Immature natural killer cell (primary cell): Measurements from ENCODE around the gene HOXD13. TPM values are rescaled to one million over a fixed set of nuclear protein-coding genes. Genes with fewer than 3 reads are reported as not detected.

Source experiments
- DNase-seq, 3 donors: peaks; one replicate each; pipeline ENCODE4 v3.0.0; 2022; ENCODE audit warnings: mixed read lengths in 1 of 3
- H3K27ac Mint-ChIP-seq, 6 donors: one replicate each; pipeline ENCODE4 v1.8.0; 2020; ENCODE audit warnings: mixed read lengths in 6 of 6, mild to moderate bottlenecking in 5 of 6, inconsistent platforms in 4 of 6, moderate library complexity in 3 of 6
- H3K27me3 Mint-ChIP-seq, 3 donors: one replicate each; pipeline ENCODE4 v1.8.0; 2020 to 2021; ENCODE audit warnings: low read depth in 3 of 3, mild to moderate bottlenecking in 3 of 3, mixed read lengths in 3 of 3, moderate library complexity in 3 of 3, inconsistent platforms in 1 of 3
- H3K36me3 Mint-ChIP-seq, 3 donors: one replicate each; pipeline ENCODE4 v1.8.0; 2020; ENCODE audit warnings: mixed read lengths in 3 of 3, inconsistent platforms in 2 of 3, mild to moderate bottlenecking in 2 of 3
- H3K4me1 Mint-ChIP-seq, 2 donors: one replicate each; pipeline ENCODE4 v1.8.0; 2020; ENCODE audit warnings: inconsistent platforms in 2 of 2, mild to moderate bottlenecking in 2 of 2, mixed read lengths in 2 of 2, moderate library complexity in 1 of 2
- H3K4me3 Mint-ChIP-seq, 5 donors: one replicate each; pipeline ENCODE4 v1.8.0; 2020; ENCODE audit warnings: mild to moderate bottlenecking in 5 of 5, mixed read lengths in 5 of 5, inconsistent platforms in 3 of 5, moderate library complexity in 3 of 5
- H3K9me3 Mint-ChIP-seq, 6 donors: one replicate each; pipeline ENCODE4 v1.8.0; 2020; ENCODE audit warnings: mild to moderate bottlenecking in 6 of 6, mixed read lengths in 6 of 6, inconsistent platforms in 4 of 6, moderate library complexity in 3 of 6
- polyA plus RNA-seq, 3 donors: library from polyadenylated mRNA; unstranded; fragments of 300-500 nt; fragmentation: Illumina TruSeq; gene quantifications; one replicate each; pipeline ENCODE4 v1.2.3, GENCODE V29; 2021

HOXD13 gene
- polyA plus RNA-seq, 3 donors from 2014 or later = not detected

DNA sequence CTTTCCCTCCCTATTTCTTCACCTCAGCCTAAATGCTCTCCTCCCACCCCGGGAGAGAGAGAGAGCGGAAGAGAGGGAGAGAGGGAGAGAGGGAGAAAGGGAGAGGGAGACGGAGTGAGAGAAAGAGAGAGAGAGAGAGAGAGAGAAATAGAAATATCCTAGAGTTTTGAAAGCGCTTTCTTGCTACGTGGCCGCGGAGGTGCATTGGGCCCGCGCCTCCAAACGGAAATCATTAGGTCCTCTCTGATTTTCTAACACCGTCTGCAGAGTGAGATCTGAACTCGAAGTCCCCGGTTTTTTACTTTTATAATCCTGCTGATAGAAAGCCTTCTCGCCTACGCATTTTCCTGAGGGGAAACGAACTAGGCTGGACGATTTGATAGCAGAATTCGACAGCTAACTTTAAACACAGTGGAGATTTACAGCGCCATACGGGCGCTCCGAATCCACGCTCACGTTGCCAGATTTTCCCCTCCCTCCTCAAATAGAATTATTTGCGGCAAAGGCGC lies 7.9 kb upstream of the HOXD13 start:
- peaks cover 17 to 23% of the 10 kb centered on the region in 2 donors for H3K4me1 Mint-ChIP-seq
- H3K36me3 Mint-ChIP-seq = peaks cover 0 to 11% (median 8%) of the 10 kb centered on the region in 3 donors
- peak overlapping the region in 1 of 5 donors; percentile 46 for H3K4me3 Mint-ChIP-seq
- H3K27ac Mint-ChIP-seq = peak overlapping the region in 1 of 6 donors; percentile 57
- peaks cover 10 to 53% (median 18%) of the 10 kb centered on the region in 6 donors for H3K9me3 Mint-ChIP-seq
- peaks cover 74 to 93% (median 86%) of the 10 kb centered on the region in 3 donors for H3K27me3 Mint-ChIP-seq
- no peak for DNase-seq

DNA sequence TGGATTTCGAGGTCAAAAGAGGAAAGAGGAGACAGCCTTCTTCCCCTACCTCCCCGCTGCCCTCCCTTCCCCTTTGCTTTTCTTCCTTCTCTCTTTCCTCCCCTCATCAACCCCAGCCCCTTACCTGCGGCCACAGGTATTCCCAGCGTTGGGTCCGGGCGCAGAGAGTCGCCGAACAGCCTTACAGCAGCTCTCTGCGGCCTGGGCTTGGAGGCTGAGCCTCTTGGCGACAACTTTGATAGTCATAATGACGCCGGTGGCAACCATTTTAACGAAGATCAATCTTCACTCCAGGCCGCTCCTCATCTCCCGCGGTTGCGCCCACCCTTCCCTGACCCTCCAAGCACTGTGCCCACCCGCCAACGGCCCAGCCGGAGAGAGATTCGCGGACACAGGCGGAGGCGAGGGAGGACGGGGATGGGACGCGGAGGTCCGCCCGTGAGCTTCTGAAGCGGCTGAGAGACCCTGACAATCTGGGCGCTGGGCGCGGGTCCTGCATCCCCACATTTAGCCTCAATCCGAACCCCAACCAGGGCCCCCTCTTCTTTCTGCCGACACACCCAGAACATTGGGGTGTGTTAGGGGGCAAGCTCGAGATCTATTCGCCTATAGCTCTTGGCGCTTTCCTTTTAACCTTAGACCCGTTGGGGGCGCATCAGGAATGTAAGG lies 7.3 kb upstream of the HOXD13 start:
- peaks cover 71 to 96% (median 91%) of the 10 kb centered on the region in 3 donors for H3K27me3 Mint-ChIP-seq
- peaks cover 10 to 52% (median 18%) of the 10 kb centered on the region in 6 donors for H3K9me3 Mint-ChIP-seq
- no peak overlapping the region for H3K4me3 Mint-ChIP-seq
- H3K4me1 Mint-ChIP-seq = peaks cover 17 to 22% of the 10 kb centered on the region in 2 donors
- H3K36me3 Mint-ChIP-seq = peaks cover 0 to 11% (median 8%) of the 10 kb centered on the region in 3 donors
- DNase-seq = no peak
- H3K27ac Mint-ChIP-seq = peak overlapping the region in 1 of 6 donors; percentile 57

DNA sequence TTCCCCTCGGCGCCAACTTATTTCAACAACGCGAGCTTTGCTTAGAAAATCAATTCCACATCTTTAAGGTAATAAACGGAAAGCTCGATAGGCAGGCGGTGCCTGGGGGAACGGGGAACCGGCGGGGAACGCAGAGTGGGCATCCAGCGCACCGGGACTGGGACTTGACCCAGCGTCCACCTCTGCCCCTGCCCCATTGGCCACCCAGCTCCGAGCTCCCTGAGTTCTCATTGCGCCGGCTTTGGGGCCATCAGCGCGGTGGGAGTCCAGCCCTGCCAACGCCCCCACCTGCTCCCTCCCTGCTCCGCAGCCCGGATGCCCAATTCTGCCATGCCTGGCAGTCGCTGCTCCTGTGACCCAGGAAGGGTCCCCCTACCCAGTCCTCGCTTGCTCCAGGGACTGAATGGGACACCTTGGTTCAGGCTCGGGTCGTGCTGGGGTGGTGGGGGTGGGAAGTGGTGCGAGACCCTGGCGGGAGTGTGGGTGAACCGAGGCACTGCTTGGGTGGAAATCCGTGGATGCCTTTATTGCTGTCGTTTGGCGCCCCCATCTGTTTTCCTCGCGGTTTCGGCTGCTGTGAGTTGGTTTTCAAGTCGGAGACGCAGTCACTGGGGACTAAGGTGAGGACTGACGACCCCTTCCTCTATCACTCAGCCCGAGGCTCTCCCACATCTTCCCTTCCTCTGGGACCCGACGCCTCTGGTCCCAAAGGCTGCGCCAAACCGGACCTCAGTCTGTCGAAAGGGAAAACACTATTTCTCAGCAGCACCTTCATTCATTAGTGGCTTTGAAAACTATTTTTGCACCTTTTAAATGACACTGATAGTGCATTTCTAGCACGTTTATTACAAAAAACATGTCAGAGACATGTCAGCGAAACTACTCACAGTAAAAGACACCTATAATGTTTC lies 6.4 kb upstream of the HOXD13 start:
- no peak for DNase-seq
- peaks cover 8 to 47% (median 15%) of the 10 kb centered on the region in 6 donors for H3K9me3 Mint-ChIP-seq
- H3K4me3 Mint-ChIP-seq = no peak overlapping the region
- H3K27me3 Mint-ChIP-seq = peaks cover 69 to 96% (median 92%) of the 10 kb centered on the region in 3 donors
- peak overlapping the region in 1 of 6 donors; percentile 57 for H3K27ac Mint-ChIP-seq
- peaks cover 13 to 22% of the 10 kb centered on the region in 2 donors for H3K4me1 Mint-ChIP-seq
- peaks cover 0 to 11% (median 6%) of the 10 kb centered on the region in 3 donors for H3K36me3 Mint-ChIP-seq

DNA sequence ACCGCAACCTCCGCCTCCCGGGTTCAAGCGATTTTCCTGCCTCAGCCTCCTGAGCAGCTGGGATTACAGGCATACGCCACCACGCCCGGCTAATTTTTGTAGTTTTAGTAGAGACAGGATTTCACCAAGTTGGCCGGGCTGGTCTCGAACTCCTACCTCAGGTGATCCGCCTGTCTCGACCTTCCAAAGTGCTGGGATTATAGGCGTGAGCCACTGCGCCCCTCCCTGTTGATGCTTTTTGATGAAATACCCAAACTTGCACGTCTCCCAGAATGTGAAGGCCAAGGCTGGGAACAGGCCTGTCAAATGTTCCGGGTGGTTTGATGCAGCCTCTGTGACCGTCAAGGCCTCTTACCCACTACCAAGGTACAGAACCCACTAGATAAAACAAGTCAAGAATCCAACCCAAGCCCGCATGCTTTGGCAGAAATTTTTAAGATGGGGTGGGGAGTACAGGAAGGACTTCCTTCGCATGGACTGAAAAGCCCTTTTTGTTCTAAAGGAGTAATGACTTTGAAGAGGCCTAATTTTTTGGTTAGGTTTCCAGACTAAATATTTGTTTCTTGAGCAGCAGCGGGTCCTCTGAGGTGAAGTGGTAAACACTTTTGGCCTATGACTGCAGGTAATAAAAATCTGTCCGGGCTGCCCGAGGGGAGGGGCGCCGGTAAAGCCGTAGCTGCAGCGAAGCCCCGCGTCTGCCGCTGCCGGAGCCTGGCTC lies 5.0 kb upstream of the HOXD13 start:
- Mint-ChIP-seq H3K27ac (no peak overlapping the region), H3K36me3 (peaks cover 0 to 11% (median 3%) of the 10 kb centered on the region in 3 donors), H3K27me3 (peaks cover 66 to 94% (median 89%) of the 10 kb centered on the region in 3 donors), H3K4me1 (peaks cover 15 to 18% of the 10 kb centered on the region in 2 donors), H3K9me3 (peaks cover 0 to 38% (median 10%) of the 10 kb centered on the region in 6 donors), H3K4me3 (peak overlapping the region in 2 of 5 donors; percentile 17 to 78)
- DNase-seq = no peak

DNA sequence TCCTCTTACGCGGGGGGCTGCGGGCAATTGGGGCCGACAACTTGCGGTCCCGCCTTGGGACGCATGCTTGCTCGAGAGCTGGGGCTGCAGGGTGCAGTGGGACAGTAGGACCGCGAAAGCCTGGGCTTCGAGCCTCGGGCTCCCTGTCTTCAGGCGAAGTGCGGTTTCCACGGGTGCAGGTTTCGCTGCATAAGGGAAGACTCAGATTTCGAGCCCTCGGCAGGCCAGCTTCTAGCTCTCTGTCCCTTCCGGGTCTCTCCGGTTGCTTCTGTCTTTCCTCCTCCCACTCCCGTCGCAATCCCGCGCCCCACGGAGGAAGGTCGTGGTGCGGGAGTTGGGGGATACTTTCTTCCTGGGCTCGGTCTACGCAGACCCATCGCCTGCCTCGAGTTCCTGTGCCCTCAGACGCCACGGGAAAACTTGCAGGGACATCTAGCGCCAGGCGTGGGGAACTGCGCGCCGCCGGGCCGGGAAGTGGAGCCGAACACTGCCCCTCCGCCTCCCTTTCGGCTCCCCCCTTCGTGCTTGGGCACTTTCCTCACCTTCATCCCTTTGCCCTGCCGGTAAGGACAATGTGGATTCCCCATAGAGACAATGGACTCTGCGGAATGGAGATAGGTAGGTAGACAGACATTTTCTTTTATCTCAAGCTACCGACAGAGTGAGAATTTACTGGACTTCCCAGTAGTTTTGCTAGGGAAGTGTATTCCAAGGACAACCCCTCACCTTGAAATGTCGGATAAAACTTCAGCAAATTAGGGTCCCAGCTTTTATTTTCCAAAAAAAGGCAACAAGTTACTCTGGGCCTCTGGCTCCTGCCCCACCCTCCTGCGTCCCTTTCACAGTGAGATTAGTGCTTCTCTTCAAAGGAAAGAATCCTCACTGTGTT lies 4.2 kb upstream of the HOXD13 start:
- peaks cover 59 to 88% (median 82%) of the 10 kb centered on the region in 3 donors for H3K27me3 Mint-ChIP-seq
- peak overlapping the region; percentile 62 to 87 (median 78) for H3K4me3 Mint-ChIP-seq
- H3K9me3 Mint-ChIP-seq = peaks cover 0 to 32% (median 10%) of the 10 kb centered on the region in 6 donors
- DNase-seq = no peak
- H3K4me1 Mint-ChIP-seq = peaks cover 15 to 18% of the 10 kb centered on the region in 2 donors
- no peak overlapping the region for H3K27ac Mint-ChIP-seq
- H3K36me3 Mint-ChIP-seq = peaks cover 0 to 11% (median 3%) of the 10 kb centered on the region in 3 donors

DNA sequence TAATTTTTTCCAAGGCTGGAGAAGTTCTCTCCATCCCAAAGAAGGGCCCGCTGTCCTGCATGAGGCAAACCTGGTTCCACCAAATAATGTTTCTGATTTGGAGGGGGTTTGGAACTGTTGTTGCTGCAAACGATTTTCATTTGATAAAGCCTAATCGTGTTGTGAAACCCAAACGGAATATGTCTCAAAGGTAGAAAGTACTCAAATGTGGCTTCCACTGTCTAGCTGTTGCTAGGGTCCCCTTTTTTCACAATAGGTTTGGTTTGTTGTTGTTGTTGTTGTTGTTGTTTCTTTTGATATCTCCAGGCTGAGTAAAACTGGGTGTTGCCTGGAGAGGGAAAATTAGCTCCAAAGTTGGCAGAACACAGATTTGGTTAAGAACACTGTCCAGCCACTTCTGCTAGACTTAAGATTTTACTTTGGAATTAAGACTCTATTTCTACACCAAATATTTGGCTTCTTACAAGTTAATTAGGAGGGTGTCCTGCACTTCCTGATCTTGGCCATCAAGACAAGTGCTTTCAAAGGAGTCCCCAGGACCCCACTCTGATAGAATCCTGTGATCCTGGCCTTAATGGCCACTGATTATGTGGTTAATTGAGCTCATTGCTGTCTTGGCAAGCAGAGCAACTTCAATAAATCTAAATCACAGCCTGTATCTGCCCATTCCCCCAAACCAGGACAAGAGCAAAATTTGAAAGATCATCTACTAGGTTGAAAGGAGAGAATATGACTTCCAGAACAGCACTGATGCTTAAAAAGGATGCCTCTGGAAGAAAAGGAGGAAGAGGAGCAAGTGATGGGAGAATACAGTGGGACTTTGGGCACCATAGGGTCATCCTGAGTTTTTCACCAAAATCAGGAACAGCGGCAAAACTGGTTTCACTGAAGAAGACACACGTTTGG lies 3.3 kb upstream of the HOXD13 start:
- DNase-seq = no peak
- Mint-ChIP-seq H3K27ac (no peak overlapping the region), H3K36me3 (peaks cover 0 to 4% (median 3%) of the 10 kb centered on the region in 3 donors), H3K9me3 (peaks cover 0 to 33% (median 9%) of the 10 kb centered on the region in 6 donors), H3K27me3 (peaks cover 59 to 88% (median 82%) of the 10 kb centered on the region in 3 donors), H3K4me3 (peak overlapping the region in 1 of 5 donors; percentile 36), H3K4me1 (peaks cover 17 to 24% of the 10 kb centered on the region in 2 donors)

DNA sequence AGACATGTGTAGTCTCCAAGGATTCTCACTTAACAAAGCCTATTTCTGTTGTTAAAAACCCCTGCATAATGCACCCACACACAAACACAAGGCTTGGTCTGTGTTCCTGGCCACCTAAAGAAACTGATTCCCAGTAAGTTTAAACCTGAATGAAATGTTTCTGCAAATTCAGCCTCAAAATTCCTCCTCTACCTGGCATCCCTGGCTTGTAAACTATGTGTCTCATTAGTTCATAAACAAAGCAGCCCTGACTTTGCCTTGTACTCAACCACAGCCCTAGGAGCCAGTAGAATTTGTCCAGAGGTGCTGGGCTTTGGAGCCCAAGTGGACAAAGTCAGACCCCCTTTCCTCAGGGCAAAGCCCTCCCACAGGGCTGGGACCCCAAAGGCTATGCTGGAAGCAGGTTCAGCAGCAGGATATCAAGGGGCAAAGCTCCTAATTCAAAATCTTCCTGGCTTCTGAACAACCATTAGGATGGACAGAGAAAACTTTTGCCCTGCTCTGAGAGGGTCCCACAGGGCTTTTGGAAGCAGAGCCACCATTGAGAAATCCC lies 2.6 kb upstream of the HOXD13 start:
- H3K4me3 Mint-ChIP-seq = no peak overlapping the region

DNA sequence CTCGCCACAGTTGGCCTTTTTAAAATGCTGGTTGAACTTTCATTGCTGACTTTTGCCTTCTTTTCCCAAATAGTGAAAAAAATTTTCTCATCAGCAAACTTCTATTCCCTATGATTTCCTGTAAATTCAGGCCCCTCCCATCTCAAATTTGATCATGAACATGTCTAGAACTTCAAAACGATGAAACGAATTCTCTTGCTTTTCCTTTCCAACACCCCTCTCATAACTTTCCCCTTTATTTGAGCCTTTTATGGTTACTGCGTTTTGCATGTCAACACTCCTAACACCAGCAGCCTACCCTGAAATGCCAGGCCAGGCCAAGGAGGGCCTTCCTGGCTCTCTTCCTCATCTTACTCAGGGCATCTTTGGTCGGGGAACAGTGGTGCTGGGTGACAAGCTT lies 1.7 kb upstream of the HOXD13 start:
- no peak for DNase-seq
- Mint-ChIP-seq H3K27me3 (peaks cover 58 to 87% (median 82%) of the 10 kb centered on the region in 3 donors), H3K4me3 (no peak overlapping the region), H3K4me1 (peaks cover 19 to 22% of the 10 kb centered on the region in 2 donors), H3K36me3 (peaks cover 0 to 7% (median 4%) of the 10 kb centered on the region in 3 donors), H3K27ac (no peak overlapping the region), H3K9me3 (peaks cover 4 to 39% (median 7%) of the 10 kb centered on the region in 6 donors)

More for the DNA sequence above, 2.6 kb upstream of the HOXD13 start:
- H3K4me1 Mint-ChIP-seq = peaks cover 19 to 22% of the 10 kb centered on the region in 2 donors
- H3K27ac Mint-ChIP-seq = no peak overlapping the region
- peaks cover 57 to 87% (median 81%) of the 10 kb centered on the region in 3 donors for H3K27me3 Mint-ChIP-seq
- DNase-seq = no peak
- H3K36me3 Mint-ChIP-seq = peaks cover 0 to 4% (median 3%) of the 10 kb centered on the region in 3 donors
- H3K9me3 Mint-ChIP-seq = peaks cover 0 to 33% (median 7%) of the 10 kb centered on the region in 6 donors

DNA sequence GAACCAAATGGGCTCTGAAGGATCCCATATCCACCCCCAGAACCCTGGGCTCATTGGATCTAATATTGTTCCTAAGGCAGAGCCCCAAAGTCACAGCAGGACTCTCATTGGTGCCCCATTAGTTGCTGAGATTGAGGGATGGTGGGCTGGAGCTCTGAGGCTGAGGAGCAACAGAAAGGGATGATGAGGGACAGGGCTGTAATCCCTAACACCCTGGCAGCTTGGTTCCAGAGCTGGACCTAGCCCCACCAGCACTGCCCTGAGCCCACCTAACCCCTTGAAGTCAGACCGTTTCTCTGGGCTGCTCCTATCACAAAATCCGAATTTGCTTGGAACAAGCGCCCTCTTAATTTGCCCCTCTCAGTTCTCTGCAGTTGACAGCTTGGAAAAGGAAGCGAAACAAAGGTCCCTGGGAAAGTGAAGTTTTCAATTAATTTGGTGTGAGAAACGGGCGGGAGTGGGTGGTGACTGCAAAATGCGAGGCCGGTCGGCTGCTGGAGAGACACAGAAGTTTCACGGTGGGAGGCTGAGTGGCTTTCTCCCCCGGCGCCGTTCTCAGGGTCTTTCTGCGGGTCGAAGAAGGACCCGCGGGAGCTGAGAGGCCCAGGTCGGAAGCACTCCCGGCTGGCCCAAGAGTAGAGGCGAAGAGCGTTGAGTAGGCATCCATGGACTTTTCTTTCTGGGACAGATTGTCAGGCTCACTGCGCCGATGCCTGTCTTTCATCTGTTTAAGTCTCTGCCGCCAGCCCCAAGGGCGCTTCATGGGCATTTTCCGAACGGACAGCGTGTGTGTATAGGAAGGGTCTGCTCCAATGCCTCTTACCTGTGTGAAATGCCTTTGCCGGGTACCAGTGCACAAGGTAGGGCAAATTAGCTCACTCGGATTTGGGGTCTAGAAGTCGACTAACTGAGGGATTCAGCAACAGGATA lies 927 bp upstream of the HOXD13 start:
- peaks cover 3 to 36% (median 7%) of the 10 kb centered on the region in 6 donors for H3K9me3 Mint-ChIP-seq
- H3K36me3 Mint-ChIP-seq = peaks cover 0 to 10% (median 4%) of the 10 kb centered on the region in 3 donors
- no peak for DNase-seq
- peaks cover 58 to 87% (median 83%) of the 10 kb centered on the region in 3 donors for H3K27me3 Mint-ChIP-seq
- H3K4me1 Mint-ChIP-seq = peaks cover 26 to 28% of the 10 kb centered on the region in 2 donors
- peak overlapping the region in 2 of 6 donors; percentile 11 to 50 for H3K27ac Mint-ChIP-seq
- peak overlapping the region in 4 of 5 donors; percentile 24 to 65 (median 52) for H3K4me3 Mint-ChIP-seq

DNA sequence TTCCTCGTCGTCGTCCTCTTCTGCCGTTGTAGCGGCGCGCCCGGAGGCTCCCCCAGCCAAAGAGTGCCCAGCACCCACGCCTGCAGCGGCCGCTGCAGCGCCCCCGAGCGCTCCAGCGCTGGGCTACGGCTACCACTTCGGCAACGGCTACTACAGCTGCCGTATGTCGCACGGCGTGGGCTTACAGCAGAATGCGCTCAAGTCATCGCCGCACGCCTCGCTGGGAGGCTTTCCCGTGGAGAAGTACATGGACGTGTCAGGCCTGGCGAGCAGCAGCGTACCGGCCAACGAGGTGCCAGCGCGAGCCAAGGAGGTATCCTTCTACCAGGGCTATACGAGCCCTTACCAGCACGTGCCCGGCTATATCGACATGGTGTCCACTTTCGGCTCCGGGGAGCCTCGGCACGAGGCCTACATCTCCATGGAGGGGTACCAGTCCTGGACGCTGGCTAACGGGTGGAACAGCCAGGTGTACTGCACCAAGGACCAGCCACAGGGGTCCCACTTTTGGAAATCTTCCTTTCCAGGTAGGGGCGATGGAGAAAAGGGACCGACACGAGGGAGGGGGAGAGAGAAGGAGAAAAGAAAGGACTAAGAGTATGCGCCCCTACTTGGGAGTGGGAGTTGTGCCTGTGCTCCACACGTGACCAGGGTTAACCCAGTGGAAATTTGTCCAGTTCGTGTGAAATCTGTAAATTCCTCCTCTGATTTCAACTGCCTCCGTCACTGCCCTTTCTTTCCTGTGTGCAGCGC lies 800 bp downstream of the HOXD13 start:
- Mint-ChIP-seq H3K27ac (no peak overlapping the region), H3K4me3 (peak overlapping the region in 4 of 5 donors; percentile 1 to 57 (median 26)), H3K36me3 (peaks cover 0 to 9% (median 0%) of the 10 kb centered on the region in 3 donors), H3K4me1 (peaks cover 35 to 36% of the 10 kb centered on the region in 2 donors), H3K27me3 (peaks cover 60 to 81% (median 81%) of the 10 kb centered on the region in 3 donors), H3K9me3 (peaks cover 0 to 23% (median 4%) of the 10 kb centered on the region in 6 donors)
- DNase-seq = no peak
